Endothelial cell of umbilical vein (primary cell): ENCODE results near the gene ABCC5. TPM values are rescaled to one million over a fixed set of nuclear protein-coding genes. Genes with fewer than 3 reads are reported as not detected.

Source experiments
- BruUV-seq: library from RNA; stranded (reverse); fragments of 400-500 nt; replicated peaks from 2 replicates; lab custom pipeline; 2021; lab: Mats Ljungman, UMichigan
- CTCF ChIA-PET: fragments of 300-600, 350-600 bp; sonication (Branson Sonifier 250); formaldehyde crosslinking; loops from one replicate; lab custom pipeline; 2021; ENCODE audit warnings: antibody characterized with exemption, inconsistent platforms; lab: Charles Lee
- POLR2A ChIA-PET: fragments of 300-600, 350-600 bp; sonication (Branson Sonifier 250); formaldehyde crosslinking; loops from one replicate; lab custom pipeline; 2021; ENCODE audit warnings: antibody characterized with exemption, inconsistent platforms; lab: Charles Lee
- DNase-seq: peaks from one replicate; pipeline ENCODE4 v3.0.0-alpha.2; 2011; ENCODE audit warnings: low read depth, low spot score
- FAIRE-seq: peaks from 2 replicates; lab custom pipeline; 2011; peaks lifted over from hg19 to GRCh38; lab: Jason Lieb, UNC
- H2AFZ ChIP-seq: 2 replicates; pipeline ENCODE4 v1.6.0; 2012; ENCODE audit warnings: low read depth, low read length, control low read depth, inconsistent platforms
- H3K27ac ChIP-seq: 2 replicates; pipeline ENCODE4 v1.5.1; 2011; ENCODE audit warnings: low read depth, mild to moderate bottlenecking, control low read depth, low read length, moderate library complexity; ENCODE audit not compliant: insufficient read depth
- H3K27me3 ChIP-seq, 2 experiments: 2 replicates each; pipeline versions ENCODE4 v1.6.0 to v1.6.1; 2011; ENCODE audit warnings: low read length in 2 of 2, mixed read lengths in 1 of 2; ENCODE audit not compliant: control insufficient read depth in 2 of 2, insufficient read depth in 2 of 2
- H3K36me3 ChIP-seq, 2 experiments: 2 replicates in 1 of 2; 3 replicates in 1 of 2; pipeline ENCODE4 v1.5.1; 2011; ENCODE audit warnings: low read length in 2 of 2, mild to moderate bottlenecking in 1 of 2, moderate library complexity in 1 of 2; ENCODE audit not compliant: control insufficient read depth in 2 of 2, insufficient read depth in 2 of 2; ENCODE audit errors: extremely low read depth in 1 of 2
- H3K4me1 ChIP-seq: 3 replicates; pipeline ENCODE4 v1.5.1; 2011; ENCODE audit warnings: mild to moderate bottlenecking, low read length; ENCODE audit not compliant: control insufficient read depth, insufficient read depth; ENCODE audit errors: extremely low read depth
- H3K4me2 ChIP-seq: 2 replicates; pipeline ENCODE4 v1.6.1; 2011; ENCODE audit warnings: low read length, control low read depth, mixed read lengths; ENCODE audit not compliant: insufficient read depth
- H3K4me3 ChIP-seq, 3 experiments: fragments of 200-600 bp in 1 of 3; sonication (generic), shearing (Covaris generic) in 1 of 3; replicated peaks in 1 of 3; 2 replicates each; pipeline ENCODE4 v1.5.1; 2011 to 2016; ENCODE audit warnings: control low read depth in 3 of 3, low read length in 3 of 3, mild to moderate bottlenecking in 2 of 3, inconsistent platforms in 1 of 3, low read depth in 1 of 3, moderate library complexity in 1 of 3; ENCODE audit not compliant: insufficient read depth in 1 of 3
- H3K79me2 ChIP-seq: 2 replicates; pipeline ENCODE4 v1.6.0; 2012; ENCODE audit warnings: low read length, inconsistent platforms; ENCODE audit not compliant: control insufficient read depth, insufficient read depth
- H3K9ac ChIP-seq: replicated peaks from 2 replicates; pipeline ENCODE3; 2011; ENCODE audit warnings: low read length, control low read depth; ENCODE audit not compliant: insufficient read depth; ENCODE audit errors: extremely low read depth
- H3K9me1 ChIP-seq: replicated peaks from 3 replicates; pipeline ENCODE4 v1.6.0; 2011; ENCODE audit warnings: mild to moderate bottlenecking, low read length; ENCODE audit not compliant: control insufficient read depth, insufficient read depth; ENCODE audit errors: extremely low read depth
- H3K9me3 ChIP-seq: replicated peaks from 2 replicates; pipeline ENCODE4 v1.5.1; 2012; ENCODE audit warnings: low read length, inconsistent platforms; ENCODE audit not compliant: control insufficient read depth, insufficient read depth
- H4K20me1 ChIP-seq: replicated peaks from 2 replicates; pipeline ENCODE3; 2011; ENCODE audit warnings: mild to moderate bottlenecking, low read length; ENCODE audit not compliant: control insufficient read depth, insufficient read depth; ENCODE audit errors: extremely low read depth
- CTCF ChIP-seq, 2 donors: IDR thresholded peaks; 1 replicate in 1 of 2; 2 replicates in 1 of 2; pipeline ENCODE4 v1.5.1; 2011; ENCODE audit warnings: low read length in 2 of 2, mild to moderate bottlenecking in 2 of 2, moderate library complexity in 2 of 2, control low read depth in 1 of 2, inconsistent platforms in 1 of 2, low read depth in 1 of 2; ENCODE audit not compliant: insufficient read depth in 1 of 2; ENCODE audit errors: extremely low read depth in 1 of 2
- EZH2 ChIP-seq: IDR thresholded peaks from 2 replicates; pipeline ENCODE4 v1.6.1; 2012; ENCODE audit warnings: borderline replicate concordance, low read depth, mild to moderate bottlenecking, moderate library complexity, low read length, inconsistent platforms; ENCODE audit not compliant: severe bottlenecking
- GATA2 ChIP-seq: IDR thresholded peaks from 2 replicates; pipeline ENCODE4 v1.7.0; 2011; ENCODE audit warnings: low read depth, mild to moderate bottlenecking, moderate library complexity, mixed read lengths, low read length; ENCODE audit not compliant: insufficient read length, insufficient read depth
- JUN ChIP-seq: IDR thresholded peaks from 2 replicates; pipeline ENCODE4 v1.6.1; 2011; ENCODE audit warnings: borderline replicate concordance, low read depth; ENCODE audit not compliant: insufficient read length, insufficient read depth
- MAX ChIP-seq: IDR thresholded peaks from 2 replicates; pipeline ENCODE4 v1.6.1; 2011; ENCODE audit not compliant: insufficient read depth, insufficient read length
- MYC ChIP-seq: IDR thresholded peaks from one replicate; pipeline ENCODE4 v1.6.1; 2011; ENCODE audit warnings: mild to moderate bottlenecking, low read depth, low read length
- POLR2A ChIP-seq: IDR thresholded peaks from 2 replicates; pipeline ENCODE4 v1.6.1; 2012; ENCODE audit warnings: low read depth, mild to moderate bottlenecking, control low read depth, low read length
- dilution Hi-C: fragments of 300-500 bp; cut with MboI; formaldehyde crosslinking; loops from one replicate; pipeline ENCODE4 v1.15.0; 2019; ENCODE audit warnings: low sequenced_read_pairs; ENCODE audit not compliant: extremely low pct_ligation_motif_present
- intact Hi-C: fragments of 100-400 bp; cut with micrococcal nuclease; formaldehyde crosslinking; loops from one replicate; pipeline ENCODE4 v1.10.0; 2022
- polyA plus RNA-seq, 4 experiments: library from polyadenylated mRNA; depleted of rRNA in 3 of 4; stranded (reverse) in 3 of 4; unstranded in 1 of 4; fragments of >200 nt; gene quantifications; 2 replicates each; pipeline versions ENCODE4 v1.2.1 to v1.2.3, GENCODE V29; 2011 to 2012; ENCODE audit warnings: missing spikeins in 1 of 4
- total RNA-seq: library from RNA; stranded (reverse); gene quantifications from 2 replicates; pipeline ENCODE4 v1.2.3, GENCODE V29; 2021

ABCC5 gene
- total and polyA plus RNA-seq, 2 donors (not counting 3 experiments of a cell fraction or from before 2014, with no cell fraction given): 22.5 to 24.6 TPM

GRCh38 chr3:184011937-184012889, 5.5 kb downstream of the ABCC5 start:
- intact Hi-C loops (no loop called here), dilution Hi-C loops (no loop called here)
- no TSS peak for BruUV-seq
- Histone ChIP-seq H4K20me1 (no peaks in the 10 kb centered on the region), H3K36me3 (no peaks in the 10 kb centered on the region), H2AFZ (no peak overlapping the region), H3K27me3 (no peaks in the 10 kb centered on the region), H3K4me2 (no peak overlapping the region), H3K9me1 (no peaks in the 10 kb centered on the region), H3K9ac (no peak overlapping the region), H3K9me3 (no peaks in the 10 kb centered on the region), H3K4me3 (no peak overlapping the region), H3K79me2 (peaks cover 2% of the 10 kb centered on the region), H3K4me1 (peaks cover 7% of the 10 kb centered on the region), H3K27ac (no peak overlapping the region)
- ChIA-PET CTCF (no interaction called here), POLR2A (no interaction called here)
- TF ChIP-seq POLR2A (no peak), GATA2 (no peak), MAX (no peak), EZH2 (no peak), CTCF (IDR thresholded peaks at IDR 0.05; ENCODE audit: extremely low read depth in 1 of 2, insufficient read depth in 1 of 2, low read depth in 1 of 2, low read length in 2 of 2) (no peak), JUN (no peak), MYC (no peak)
- FAIRE-seq: no peak
- DNase-seq: no peak
